IMR-90 (cell line): ENCODE measurements around the gene OR2H1.

Experiments
- CTCF ChIP-seq: conservative IDR thresholded peaks from 2 replicates; pipeline ENCODE4 v1.5.1; 2012; ENCODE audit warnings: mild to moderate bottlenecking, low read depth, low read length, improper control_type of control experiment
- FOS ChIP-seq: fragments of 150-350 bp; IDR thresholded peaks from 2 replicates; pipeline ENCODE4 v1.6.1; 2016; ENCODE audit warnings: low read depth, low read length
- RAD21 ChIP-seq: IDR thresholded peaks from 2 replicates; pipeline ENCODE4 v1.6.1; 2012; ENCODE audit warnings: low read length, improper control_type of control experiment
- SMC3 ChIP-seq: fragments of 150-350 bp; IDR thresholded peaks from 2 replicates; pipeline ENCODE4 v1.6.1; 2016; ENCODE audit warnings: low read depth, mild to moderate bottlenecking, antibody characterized with exemption, low read length, moderate library complexity

- no peak for TF ChIP-seq CTCF
- no peak for TF ChIP-seq SMC3
- no peak for TF ChIP-seq RAD21
- TF ChIP-seq FOS: no peak
Measured at GRCh38 chr6:29507319-29507718, 50.4 kb downstream of the OR2H1 start.
